A204.1 (cell line): ENCODE measurements around the gene DOC2A.
A peak's percentile ranks its signal among the peaks of the same experiment; 100 is the strongest.

ENCODE experiments used
- FAIRE-seq: peaks from 2 replicates; lab custom pipeline; 2012; peaks lifted over from hg19 to GRCh38; lab: Jason Lieb, UNC

DOC2A gene

DNA sequence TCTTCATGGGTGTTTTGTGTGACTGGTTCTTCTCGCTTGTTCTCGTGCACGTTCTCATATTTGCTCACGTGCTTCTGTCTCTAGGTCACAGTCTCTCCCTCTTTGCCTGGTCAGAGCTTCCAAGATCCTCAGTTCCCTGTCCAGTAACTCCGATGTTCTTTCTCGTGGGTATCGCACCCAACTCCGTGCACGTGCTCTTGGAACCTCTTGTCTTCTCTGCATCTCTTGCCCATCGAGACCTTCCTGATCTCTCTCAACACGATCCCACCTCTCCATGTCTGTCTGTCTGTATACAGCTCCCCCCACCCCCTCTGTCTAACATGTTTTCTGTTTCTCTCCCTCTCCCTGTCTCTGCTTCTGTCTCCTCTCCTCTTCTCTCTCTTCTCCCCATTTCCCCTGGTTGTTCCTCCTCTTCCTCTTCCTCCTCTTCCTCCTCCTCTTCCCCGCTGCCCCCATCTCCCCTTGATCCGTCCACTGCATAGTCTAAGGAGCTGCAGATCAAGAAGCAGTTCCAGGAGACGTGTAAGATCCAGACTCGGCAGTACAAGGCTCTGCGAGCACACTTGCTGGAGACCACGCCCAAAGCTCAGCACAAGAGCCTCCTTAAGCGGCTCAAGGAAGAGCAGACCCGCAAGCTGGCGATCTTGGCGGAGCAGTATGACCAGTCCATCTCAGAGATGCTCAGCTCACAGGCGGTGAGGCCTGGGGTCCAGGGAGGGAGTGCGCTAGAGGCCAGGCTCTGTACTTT is 21.5 kb downstream of the DOC2A start:
- no peak for FAIRE-seq

DNA sequence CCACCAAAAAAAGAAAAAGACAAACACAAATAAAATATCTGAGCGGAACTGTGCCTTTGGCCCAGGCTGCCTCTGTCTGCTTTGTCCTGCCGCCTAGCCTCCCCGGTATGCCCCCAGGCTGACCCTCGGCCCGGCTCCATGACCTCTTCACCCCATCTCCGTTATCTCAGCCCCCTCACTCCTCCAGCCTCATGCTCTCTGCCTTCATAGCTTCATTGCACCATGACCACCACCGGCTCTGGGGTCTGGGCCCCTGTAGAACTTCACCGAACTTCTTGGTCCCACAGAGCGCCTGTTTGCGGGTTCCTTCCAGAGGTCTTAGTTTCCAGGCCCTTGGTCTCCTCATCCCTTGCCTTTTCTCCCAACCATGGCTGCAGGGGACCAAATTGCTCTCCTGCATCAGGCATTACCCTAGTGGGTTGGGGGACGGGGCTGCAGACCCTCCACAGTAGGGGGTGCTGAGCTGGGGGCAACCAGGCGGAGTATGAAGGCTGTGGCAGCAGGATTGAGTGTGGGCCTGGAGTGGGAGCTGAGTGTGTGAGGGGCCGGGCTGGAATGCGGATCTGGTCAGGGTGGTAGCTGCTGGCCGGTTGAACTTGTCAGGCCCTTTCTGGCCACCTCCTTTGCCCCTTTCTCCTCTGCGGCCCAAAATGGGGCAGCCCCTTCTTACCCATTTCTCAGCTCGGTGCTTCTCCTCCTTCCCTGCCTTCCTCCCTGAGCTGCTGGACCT is 22.3 kb downstream of the DOC2A start:
- FAIRE-seq: no peak

DNA sequence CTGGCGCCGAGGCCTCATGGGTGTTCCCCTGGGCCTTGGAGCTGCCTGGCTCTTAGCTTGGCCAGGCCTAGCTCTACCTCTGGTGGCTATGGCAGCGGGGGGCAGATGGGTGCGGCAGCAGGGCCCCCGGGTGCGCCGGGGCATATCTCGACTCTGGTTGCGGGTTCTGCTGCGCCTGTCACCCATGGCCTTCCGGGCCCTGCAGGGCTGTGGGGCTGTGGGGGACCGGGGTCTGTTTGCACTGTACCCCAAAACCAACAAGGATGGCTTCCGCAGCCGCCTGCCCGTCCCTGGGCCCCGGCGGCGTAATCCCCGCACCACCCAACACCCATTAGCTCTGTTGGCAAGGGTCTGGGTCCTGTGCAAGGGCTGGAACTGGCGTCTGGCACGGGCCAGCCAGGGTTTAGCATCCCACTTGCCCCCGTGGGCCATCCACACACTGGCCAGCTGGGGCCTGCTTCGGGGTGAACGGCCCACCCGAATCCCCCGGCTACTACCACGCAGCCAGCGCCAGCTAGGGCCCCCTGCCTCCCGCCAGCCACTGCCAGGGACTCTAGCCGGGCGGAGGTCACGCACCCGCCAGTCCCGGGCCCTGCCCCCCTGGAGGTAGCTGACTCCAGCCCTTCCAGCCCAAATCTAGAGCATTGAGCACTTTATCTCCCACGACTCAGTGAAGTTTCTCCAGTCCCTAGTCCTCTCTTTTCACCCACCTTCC is 23.3 kb downstream of the DOC2A start:
- no peak for FAIRE-seq

DNA sequence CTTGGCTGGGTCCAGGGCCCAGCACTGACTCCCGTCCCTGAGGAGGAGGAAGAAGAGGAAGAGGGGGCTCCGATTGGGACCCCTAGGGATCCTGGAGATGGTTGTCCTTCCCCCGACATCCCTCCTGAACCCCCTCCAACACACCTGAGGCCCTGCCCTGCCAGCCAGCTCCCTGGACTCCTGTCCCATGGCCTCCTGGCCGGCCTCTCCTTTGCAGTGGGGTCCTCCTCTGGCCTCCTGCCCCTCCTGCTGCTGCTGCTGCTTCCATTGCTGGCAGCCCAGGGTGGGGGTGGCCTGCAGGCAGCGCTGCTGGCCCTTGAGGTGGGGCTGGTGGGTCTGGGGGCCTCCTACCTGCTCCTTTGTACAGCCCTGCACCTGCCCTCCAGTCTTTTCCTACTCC is 23.9 kb downstream of the DOC2A start:
- FAIRE-seq: no peak

DNA sequence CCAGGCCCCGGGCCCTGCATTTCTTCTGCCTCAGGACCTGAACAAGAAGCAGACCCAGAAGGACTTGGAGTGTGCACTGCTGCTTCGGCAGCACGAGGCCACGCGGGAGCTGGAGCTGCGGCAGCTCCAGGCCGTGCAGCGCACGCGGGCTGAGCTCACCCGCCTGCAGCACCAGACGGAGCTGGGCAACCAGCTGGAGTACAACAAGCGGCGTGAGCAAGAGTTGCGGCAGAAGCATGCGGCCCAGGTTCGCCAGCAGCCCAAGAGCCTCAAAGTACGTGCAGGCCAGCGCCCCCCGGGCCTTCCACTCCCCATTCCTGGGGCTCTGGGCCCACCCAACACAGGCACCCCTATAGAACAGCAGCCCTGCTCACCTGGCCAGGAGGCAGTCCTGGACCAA is 24.6 kb downstream of the DOC2A start:
- no peak for FAIRE-seq

DNA sequence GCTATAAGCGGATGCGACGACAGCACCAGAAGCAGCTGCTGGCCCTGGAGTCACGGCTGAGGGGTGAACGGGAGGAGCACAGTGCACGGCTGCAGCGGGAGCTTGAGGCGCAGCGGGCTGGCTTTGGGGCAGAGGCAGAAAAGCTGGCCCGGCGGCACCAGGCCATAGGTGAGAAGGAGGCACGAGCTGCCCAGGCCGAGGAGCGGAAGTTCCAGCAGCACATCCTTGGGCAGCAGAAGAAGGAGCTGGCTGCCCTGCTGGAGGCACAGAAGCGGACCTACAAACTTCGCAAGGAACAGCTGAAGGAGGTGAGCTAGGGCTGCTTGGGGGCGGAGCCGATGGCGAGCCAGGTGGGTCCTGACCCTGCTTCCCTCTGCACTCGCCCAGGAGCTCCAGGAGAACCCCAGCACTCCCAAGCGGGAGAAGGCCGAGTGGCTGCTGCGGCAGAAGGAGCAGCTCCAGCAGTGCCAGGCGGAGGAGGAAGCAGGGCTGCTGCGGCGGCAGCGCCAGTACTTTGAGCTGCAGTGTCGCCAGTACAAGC is 25.5 kb downstream of the DOC2A start:
- FAIRE-seq: no peak

DNA sequence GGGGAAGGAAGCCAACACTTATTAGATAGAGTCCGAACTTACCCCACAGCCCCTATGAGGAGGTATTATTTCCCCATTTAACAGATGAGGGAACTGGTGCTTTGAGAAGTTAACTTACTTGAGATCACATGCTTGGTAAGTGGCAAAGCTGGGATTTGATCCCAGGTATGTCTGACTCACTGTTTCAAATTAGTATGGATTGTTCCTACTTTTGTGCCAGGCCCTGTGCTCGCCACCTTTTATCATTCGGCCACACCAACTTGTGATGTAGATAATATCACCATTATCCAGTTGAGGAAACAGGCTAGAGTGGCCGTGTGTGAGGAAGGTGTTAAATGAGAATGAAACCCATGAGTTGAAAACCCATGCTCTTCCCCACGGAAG is 26.1 kb downstream of the DOC2A start:
- FAIRE-seq: no peak

DNA sequence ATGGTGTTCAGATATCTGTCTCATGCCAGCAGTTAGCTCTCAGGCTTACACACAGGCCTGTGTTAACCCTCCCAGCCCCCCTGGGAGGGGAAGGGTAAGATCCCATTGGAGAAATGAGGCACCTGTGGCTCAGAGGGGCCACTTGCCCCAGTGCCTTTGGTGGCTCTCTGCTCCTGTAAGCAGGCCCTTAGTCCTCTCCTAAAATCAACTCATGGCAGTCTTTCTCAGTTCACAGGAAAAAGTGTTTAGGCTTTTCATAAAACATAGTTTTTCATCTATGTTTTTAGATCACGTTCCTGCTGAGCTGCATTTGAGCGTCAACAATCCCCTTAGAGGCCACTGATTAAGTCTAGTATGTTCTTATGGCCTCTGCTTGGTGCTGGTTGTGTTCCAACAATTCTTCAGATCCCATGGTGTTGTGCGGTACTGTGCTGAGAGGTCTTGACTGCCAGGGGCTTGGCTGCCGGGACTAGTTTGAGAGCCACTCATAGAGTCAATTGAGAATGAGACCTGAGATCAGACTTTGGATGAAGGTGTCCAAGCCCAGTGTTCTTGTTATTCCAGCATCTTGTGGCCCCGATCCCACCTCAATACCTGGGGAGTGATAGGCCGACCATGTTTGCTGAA is 26.6 kb downstream of the DOC2A start:
- no peak for FAIRE-seq

DNA sequence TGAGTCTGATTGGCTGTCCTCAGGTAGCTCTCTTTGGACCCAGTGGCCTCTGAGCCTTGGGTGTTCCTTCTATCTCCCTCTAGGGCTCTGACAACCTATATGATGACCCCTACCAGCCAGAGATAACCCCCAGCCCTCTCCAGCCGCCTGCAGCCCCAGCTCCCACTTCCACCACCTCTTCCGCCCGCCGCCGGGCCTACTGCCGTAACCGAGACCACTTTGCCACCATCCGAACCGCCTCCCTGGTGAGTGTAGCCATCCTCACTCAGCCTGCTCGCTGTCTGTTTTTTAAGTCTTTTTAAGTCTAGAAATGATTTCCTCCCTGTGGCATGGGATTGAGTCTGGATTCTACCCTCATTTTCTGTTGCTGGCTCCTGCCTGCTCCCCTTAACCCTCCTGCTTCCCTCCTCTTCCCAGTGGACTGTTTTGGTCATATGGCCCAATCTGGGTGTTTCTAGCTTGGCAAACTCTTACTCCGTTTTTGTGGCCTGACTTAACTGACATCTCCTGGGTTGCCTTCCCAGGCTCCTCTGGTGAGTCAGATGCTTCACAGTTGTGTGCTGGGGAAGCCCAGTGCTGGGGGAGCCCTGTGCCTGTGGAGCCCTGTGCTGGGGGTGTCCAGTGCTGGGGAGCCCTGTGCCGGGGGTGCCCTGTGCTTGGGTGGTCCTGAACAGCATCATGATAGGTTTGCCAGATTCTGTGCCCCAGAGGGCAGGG is 27.2 kb downstream of the DOC2A start:
- no peak for FAIRE-seq

DNA sequence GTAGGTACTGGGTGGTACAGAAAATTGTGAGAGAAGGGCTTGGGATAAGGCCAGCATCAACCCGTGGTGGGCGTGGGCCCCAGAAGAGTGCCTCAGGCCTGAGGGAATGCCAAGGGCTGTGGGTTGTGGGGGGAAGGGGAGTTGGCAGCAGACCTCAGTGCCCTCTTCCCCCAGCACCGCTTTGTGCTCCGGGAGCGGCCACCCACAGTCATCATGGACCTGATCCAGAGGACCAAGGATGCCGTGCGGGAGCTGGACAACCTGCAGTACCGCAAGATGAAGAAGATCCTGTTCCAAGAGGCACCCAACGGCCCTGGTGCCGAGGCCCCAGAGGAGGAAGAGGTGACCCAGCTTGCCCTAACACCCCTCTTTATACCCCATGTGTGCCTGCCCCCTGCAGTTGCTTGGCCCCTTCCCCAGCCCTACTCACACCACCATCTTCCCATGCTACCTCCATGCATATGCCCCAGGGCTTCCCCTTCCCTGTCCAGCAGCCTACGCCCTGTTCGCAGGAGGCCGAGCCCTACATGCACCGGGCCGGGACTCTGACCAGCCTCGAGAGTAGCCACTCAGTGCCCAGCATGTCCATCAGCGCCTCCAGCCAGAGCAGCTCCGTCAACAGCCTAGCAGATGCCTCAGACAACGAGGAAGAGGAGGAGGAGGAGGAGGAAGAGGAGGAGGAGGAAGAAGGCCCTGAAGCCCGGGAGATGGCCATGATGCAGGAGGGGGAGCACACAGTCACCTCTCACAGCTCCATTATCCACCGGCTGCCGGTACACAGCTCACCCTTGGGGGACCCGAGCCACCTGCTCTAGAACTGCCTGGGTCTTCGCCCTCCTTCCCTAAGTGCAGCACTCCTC is 28.0 kb downstream of the DOC2A start:
- FAIRE-seq: no peak

DNA sequence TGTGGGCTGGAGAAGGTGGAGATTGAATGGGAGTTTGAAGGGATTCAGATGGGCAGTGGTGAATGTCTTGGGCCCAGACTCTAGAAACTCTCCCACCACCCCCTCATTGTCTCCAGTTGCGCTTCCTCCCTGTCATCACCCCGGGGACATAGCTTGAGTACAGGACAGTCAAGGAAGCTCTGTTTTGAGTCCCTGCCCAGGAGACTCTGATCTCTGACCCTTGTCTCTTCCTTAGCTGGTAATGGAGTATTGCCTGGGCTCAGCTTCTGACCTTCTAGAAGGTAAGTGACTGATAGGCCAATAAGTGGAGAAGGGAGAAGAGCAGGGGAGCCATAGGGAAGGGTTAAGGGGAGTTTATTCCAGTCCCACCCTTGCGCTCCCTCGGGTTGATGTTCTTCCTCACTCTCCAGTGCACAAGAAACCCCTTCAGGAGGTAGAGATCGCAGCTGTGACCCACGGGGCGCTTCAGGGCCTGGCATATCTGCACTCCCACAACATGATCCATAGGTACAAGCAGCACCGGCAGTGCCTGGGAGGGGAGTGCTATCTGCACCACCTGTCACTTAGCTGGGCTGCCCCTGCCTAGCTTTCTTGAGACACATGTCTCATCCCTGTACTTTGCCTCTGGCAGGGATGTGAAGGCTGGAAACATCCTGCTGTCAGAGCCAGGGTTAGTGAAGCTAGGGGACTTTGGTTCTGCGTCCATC is 32.1 kb downstream of the DOC2A start:
- no peak for FAIRE-seq

DNA sequence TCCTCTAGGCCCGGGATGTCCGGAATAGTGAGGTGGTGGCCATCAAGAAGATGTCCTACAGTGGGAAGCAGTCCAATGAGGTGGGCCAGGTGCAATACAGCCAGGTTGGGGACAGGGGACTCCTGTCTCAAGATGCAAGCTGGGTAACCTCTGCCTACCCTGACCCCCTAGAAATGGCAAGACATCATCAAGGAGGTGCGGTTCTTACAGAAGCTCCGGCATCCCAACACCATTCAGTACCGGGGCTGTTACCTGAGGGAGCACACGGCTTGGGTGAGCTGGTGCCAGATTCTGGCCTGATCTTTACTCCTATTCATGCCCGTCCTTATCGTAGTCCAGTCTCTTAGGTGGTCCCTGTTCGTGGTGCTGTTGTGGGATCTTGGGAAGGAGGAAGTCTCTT is 32.7 kb downstream of the DOC2A start:
- no peak for FAIRE-seq

DNA sequence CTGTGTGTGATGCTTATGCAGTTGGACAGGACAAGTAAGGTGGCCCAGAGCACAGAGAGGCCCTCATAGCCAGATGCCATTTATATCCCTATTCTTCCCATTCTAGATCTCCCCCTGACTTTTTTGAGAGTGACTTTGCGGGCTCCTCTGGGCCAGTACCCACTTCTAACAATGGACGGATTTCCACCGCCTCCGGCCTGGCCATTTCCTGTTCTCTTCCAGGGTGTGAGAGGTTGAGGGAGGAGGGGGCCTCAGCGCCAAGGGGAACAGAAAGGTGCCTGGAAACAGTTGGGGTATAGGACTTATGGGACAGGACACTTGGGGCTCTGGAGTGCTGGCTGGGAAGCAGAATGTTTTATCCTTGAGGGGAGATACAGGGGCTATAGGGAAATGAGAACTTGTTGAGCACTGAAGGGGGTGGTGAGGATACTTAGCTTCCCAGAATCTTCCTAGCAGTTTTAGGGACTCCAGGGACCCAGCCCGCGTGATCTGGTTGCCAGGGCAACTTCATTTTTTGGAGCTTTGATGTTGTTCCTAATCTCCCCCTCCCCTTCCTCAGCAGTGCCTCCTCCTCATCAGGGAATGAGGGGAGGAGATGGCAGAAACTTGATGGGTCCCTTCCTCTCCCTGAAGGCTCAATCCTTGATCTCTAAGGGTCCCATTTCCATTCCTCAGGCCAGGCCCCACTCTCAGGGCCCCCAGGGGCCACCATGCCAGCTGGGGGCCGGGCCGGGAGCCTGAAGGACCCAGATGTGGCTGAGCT is 33.6 kb downstream of the DOC2A start:
- FAIRE-seq: no peak

DNA sequence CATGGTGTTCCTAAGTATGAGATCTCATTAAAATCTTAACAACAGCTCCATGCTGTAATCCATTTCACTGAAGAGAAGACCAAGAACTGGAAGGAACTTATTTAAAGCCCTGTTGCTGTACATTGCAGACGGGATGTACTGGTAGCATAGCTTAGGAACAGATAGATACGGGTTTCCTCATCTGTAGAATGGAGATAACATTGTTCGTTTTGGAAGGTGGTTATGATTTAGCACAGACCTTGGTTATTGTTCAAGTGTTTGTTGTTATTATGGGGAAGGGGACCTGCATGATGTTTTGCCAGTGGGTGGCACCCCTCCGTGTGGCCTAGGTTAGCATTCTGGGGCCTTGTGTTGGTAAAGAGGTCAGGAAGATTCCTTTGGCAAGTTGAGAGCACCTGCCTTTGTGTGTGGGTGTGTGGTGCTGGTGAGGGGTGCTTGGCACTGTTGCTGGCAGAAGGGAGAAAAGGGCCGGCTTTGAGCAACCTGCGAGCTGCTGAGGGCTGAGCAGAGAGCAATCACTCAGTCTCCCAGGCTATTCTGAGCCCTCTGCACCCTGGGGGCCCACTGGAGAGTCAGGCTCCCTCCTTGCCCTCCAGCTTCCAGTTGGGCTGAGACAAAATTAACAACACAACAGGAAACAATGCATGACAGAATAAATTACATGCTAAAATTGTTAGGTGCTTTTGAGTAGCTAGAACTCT is 34.9 kb downstream of the DOC2A start:
- FAIRE-seq: no peak

DNA sequence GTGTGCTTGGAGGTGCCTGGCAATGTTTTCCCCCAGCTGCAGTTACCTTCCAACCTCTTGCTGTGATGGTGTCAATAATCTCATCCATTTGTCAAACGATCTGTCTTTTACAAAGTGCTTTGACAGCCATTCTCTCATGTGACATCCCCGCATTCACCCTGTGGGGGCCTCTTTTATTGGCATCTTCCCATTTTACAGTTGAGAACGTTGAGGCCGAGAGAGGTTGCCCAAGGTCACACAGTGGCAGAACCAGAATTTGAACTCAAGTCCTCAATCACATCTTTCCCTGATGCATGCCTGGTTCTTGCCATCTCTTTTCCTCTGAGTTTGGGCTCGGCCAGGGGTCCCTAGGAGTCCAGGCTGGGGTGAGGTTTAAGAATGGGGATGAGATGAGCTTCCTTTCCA is 35.7 kb downstream of the DOC2A start:
- no peak for FAIRE-seq

DNA sequence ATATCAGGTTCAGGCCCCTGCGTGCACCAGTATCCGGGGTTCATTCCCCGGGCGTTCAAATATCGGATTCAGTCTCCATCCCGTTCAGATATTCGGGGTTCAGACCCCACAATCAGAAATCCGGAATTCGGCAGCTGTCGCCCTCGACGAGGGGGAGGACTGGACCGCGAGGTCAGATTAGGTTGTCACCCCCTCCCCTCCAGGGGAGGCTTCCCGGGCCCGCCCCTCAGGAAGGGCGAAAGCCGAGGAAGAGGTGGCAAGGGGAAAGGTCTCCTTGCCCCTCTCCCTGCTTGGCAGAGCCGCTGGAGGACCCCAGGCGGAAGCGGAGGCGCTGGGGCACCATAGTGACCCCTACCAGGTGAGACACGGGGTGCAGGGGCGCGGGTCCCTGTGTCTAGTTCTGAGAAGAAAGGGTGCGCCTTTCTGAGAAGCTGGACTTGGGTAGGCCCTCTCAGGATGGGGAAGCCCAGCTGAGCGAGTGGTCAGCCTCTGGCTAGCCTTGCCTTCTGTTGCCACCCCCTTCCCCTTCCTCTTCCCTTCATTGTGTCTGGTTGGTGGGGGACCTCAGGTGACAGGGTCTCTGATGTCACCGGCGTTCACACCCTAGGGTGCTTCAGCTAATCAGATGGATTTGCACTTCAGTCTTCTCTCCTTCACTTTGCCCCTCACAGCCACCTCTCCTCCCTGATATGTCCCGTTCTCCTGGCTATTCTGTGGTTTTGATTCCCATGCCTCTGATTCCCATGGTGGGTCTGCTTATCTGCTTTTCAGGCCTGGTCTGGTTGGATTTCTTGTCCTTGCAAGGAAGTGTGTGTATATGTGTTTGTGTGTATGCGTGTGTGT is 36.3 kb downstream of the DOC2A start:
- FAIRE-seq: no peak

DNA sequence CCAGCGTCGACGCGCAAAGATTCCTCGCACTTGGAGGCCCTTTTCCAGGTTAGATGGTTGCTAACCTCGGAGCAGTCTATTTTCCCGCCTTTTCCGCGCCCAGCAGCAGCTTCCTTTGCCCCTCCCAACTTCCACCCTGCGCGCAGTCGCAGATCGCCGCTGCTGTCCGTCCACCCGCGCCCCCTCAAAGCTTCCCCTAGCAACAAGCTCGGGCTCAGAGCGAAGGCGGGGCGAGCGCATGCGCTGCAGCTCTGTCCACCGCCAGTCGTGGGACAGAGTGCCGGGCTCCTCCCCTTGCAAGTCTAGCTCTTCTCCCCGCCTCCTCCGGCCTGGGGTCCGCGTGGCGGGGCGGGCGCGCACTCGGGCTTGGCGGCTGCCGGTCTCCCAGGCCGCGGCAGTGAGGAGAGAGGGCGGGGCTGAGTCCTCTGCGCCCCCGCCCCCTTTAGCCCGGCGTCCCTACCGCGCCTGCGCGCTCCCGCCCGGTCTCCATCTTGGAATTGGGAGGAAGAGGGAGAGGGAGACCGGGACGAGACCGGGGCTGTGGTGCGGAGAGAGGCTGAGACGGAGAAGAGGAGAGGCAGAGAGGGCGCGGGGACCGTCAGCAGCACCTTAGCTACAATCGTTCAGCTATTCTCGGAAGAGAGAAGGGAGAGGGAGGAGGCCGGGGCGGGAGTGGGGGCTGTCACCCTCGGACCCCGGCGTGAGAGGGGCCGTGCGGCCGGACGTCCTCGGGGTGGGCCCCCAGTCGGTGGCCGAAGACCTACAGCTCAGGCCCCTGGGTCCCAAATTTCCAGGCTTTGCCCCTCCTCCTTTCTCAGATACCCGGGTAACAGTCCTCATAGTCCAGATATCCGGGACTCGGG is 37.2 kb downstream of the DOC2A start, which contains the start of gene TAOK2:
TSS of gene TAOK2 (plus strand) at position 485 of the 863 bp plus-strand sequence. CDS start 3,905 bp downstream, outside the sequence.
- peak; percentile 52 for FAIRE-seq
